ENCODE results near the gene LRRC75A.

GRCh38 chr17:16479264-16479663 lies 12.7 kb downstream of the LRRC75A start:
- TF ChIP-seq CTCF (optimal IDR thresholded peaks at IDR 0.05 in 1 of 3, IDR thresholded peaks at IDR 0.05 in 1 of 3, conservative IDR thresholded peaks at IDR 0.05 in 1 of 3; ENCODE audit: extremely low read depth in 1 of 3, insufficient read depth in 2 of 3, low read length in 3 of 3): no peak
- TF ChIP-seq EZH2 (IDR thresholded peaks at IDR 0.05; ENCODE audit: low read length): no peak

Data from keratinocyte (primary cell).